Epithelial cell of proximal tubule (primary cell): ENCODE results near the gene SEPHS1. TPM values are rescaled to one million over a fixed set of nuclear protein-coding genes. Genes with fewer than 3 reads are reported as not detected.

Experiments
- DNase-seq: peaks from one replicate; pipeline ENCODE4 v3.0.0-alpha.2; 2011; ENCODE audit warnings: low read depth
- H3K4me3 ChIP-seq: 2 replicates; pipeline ENCODE4 v1.5.1; 2011; ENCODE audit warnings: low read depth, mild to moderate bottlenecking, low read length
- CTCF ChIP-seq: conservative IDR thresholded peaks from 2 replicates; pipeline ENCODE4 v1.5.1; 2012; ENCODE audit warnings: low read depth, mild to moderate bottlenecking, low read length
- total RNA-seq: library from RNA; depleted of rRNA; stranded (reverse); fragments of >200 nt; gene quantifications from 2 replicates; pipeline ENCODE4 v1.2.3, GENCODE V29; 2015

Gene SEPHS1
- total RNA-seq, 1 donor from 2014 or later = 38.2 TPM

GRCh38 chr10:13316635-13317311, 31.3 kb downstream of the SEPHS1 start:
- no peak for DNase-seq
- no peak for TF ChIP-seq CTCF
- H3K4me3 ChIP-seq = no peak overlapping the region

- H3K4me3 ChIP-seq = no peak overlapping the region
- DNase-seq = no peak
- TF ChIP-seq CTCF = no peak
Measured at GRCh38 chr10:13315361-13315760, 32.7 kb downstream of the SEPHS1 start.

GRCh38 chr10:13311177-13311575, 36.9 kb downstream of the SEPHS1 start:
- DNase-seq = no peak
- H3K4me3 ChIP-seq = no peak overlapping the region
- TF ChIP-seq CTCF = no peak

GRCh38 chr10:13310518-13311176, 37.4 kb downstream of the SEPHS1 start:
- H3K4me3 ChIP-seq = no peak overlapping the region
- no peak for DNase-seq
- no peak for TF ChIP-seq CTCF

GRCh38 chr10:13309792-13310191, 38.3 kb downstream of the SEPHS1 start:
- H3K4me3 ChIP-seq = no peak overlapping the region
- no peak for DNase-seq
- TF ChIP-seq CTCF = no peak

GRCh38 chr10:13308096-13308495, 40.0 kb downstream of the SEPHS1 start:
- no peak overlapping the region for H3K4me3 ChIP-seq
- no peak for TF ChIP-seq CTCF
- no peak for DNase-seq

GRCh38 chr10:13306103-13306502, 42.0 kb downstream of the SEPHS1 start:
- no peak for DNase-seq

More at GRCh38 chr10:13306103-13306502, 42.0 kb downstream of the SEPHS1 start:
- no peak overlapping the region for H3K4me3 ChIP-seq
- no peak for TF ChIP-seq CTCF
